Muscle of arm (tissue), 12 donors: ENCODE results near the gene ACYP2. TPM values are rescaled to one million over a fixed set of nuclear protein-coding genes. Genes with fewer than 3 reads are reported as not detected.
"Not testable (repeated sequence)": the region's sequence is repeated elsewhere in the genome, so short reads cannot be mapped to it uniquely, and the experiment has no call there.

ENCODE experiments used
- DNase-seq: peaks from one replicate; pipeline ENCODE4 v3.0.0-alpha.2; 2013
- polyA plus RNA-seq, 12 donors: library from polyadenylated mRNA; unstranded; fragments of 120-200 nt; gene quantifications; one replicate each; pipeline ENCODE4 v1.2.1, GENCODE V29; 2013; ENCODE audit not compliant: insufficient read length in 12 of 12

The ACYP2 gene
- polyA plus RNA-seq, 12 donors = 15.1 to 39.4 (median 29.1) TPM; not detected in 1

- DNase-seq = not testable (repeated sequence)
Observed at GRCh38 chr2:54096141-54096540, 19.3 kb upstream of the ACYP2 start.

DNA sequence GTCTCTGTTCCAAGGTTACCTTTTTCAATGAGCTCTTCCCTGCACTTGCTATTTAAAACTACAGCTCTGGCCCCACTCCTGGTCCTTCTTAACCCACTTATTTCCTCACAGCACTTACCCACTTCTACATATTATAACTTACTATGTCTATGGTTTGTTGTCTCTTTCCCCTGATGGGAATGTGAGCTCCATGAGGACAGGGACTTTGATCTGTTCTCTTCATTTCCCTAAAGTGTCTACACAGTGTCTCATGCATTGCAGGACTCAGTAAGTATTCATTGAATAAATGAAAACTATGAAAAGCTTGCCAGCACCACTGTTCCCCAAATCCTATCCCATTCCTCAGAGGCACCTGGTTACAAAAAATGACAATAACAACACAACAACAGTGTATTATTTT, 18.3 kb upstream of the ACYP2 start:
- no peak for DNase-seq

DNA sequence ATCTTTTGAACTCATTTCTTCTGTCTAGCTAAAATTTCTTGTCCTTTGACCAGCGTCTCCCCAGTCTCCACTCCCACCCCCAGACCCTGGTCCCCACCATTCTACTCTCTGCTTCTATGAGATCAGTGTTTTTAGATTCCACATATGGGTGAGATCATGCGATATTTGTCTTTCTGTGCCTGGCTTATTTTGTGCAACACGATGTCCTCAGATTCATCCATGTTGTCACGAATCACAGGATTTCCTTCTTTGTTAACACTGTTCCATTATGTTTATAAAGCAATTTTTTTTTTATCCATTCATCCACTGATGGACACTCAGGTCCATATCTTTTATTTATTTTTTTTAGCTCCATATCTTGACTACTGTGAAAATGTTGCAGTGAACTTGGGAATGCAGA, 16.0 kb upstream of the ACYP2 start:
- no peak for DNase-seq

DNA sequence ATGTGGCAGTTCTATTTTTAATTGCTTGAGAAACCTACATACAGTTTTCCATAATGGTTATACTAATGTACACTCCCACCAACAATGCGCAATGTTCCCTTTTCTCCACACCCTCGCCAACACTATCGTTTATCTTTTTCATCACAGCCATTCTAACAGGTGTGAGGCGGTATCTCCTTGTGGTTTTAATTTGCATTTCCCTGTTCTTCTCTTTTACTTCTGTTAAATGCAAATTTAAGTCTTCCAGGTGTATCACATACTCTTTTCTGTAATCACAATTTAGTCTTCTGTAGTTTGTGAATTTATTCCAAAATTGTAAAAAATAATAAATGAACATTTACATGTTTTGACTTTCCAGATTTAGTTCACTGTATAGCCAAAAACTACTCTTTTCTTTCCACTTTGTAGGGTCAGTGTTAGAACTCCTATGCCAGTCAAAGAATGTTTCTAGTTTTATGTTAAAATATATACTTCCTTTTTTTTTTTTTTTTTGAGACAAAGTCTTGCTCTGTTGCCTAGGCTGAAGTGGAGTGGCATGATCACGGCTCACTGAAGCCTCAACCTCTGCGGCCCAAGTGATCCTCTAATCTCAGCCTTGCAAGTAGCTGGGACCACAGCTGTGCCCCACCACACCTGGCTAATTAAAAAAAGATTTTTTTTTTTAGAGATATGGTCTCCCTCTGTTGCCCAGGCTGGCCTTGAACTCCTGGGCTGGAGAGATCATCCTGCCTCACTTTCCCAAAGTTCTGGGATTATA, 15.4 kb upstream of the ACYP2 start:
- no peak for DNase-seq

DNA sequence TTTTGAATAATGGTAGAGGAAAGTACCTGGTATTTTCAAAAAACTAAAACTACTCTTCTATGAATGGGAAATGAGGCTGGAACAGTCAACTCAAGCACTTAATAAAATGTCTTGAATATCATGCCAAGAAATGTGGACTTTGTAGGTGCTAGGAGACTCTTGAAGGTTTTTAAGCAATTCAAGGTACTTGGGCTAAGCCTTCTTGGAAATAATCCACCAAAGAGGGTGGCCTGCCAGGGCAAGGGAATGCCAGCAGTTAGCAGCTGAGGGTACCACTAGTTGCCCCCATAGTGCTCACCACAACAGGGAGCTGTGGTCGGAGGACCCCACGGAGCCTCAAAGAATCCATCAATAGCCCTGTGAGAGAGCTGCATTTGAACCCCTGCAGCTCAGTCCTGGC, 14.6 kb upstream of the ACYP2 start:
- DNase-seq = no peak

DNA sequence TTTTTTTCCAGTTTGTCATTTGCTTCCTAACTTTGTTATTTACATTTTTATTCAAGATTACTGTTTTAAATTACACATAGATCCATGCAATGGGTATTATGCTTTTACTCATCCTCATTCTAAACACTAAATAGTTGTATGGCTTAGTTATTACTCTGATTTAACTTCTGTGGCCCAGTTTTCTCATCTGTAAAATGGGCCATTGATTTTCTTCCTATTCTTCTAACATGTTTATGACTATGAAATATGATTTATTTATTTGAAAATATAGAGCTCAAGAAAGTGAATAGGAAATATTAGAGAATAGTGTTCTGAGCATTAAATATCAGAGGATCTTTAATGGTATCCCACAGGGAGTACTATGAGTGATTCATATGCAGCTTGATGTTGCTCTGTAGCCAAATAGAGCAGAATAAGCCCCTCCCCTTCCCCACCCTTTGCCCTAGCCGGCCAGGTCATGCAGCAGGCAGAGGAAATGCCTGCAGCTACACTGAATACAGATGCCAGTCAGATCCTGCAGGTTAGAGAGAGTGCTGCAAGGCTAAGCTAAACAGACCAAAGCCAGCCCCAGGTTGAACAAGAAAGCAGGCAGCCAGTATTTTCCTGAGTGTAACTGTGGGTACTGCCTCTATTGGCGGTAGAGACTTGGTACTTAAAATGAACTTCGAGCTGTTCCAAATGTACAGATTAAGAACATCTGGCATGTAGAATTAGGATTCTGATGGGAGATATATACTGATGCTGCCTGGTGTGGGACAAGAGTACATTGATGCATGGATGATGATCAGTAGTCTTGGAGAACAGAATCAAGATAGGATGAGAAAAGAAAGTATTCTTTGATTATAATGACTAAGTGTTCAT, 11.7 kb upstream of the ACYP2 start:
- no peak for DNase-seq

DNA sequence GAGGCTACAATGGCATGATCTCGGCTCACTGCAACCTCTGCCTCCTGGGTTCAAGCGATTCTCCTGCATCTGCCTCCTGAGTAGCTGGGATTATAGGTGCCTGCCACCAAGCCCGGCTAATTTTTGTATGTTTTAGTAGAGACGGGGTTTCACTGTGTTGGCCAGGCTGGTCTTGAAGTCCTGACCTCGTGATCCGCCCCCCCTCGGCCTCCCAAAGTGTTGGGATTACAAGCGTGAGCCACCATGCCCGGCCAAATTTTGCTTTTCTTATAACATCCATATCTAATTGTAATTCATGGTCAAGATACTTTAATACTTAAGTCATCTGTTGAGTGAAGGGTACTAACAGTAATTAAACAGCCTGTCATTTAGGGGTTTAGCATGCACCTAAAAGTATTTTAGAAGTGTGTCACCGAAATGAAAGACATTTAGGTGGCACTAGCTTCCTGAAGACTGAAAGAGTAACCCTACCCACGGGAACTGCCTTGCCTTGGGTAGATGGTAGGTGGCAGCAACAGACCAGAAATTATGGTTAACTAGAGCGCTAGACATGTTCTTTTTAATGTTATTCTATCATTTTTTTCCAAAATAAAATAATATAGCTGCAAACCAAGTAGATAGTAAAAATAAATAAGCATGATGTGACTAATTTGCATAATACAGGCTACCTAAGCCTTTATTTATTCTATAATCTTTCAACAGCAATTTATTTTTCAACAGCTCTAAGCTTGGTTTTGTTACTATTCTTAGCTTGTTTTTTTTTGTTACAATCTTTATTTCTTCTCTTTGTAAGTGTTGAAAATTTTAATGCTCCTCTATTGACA, 8.6 kb upstream of the ACYP2 start:
- DNase-seq = no peak

DNA sequence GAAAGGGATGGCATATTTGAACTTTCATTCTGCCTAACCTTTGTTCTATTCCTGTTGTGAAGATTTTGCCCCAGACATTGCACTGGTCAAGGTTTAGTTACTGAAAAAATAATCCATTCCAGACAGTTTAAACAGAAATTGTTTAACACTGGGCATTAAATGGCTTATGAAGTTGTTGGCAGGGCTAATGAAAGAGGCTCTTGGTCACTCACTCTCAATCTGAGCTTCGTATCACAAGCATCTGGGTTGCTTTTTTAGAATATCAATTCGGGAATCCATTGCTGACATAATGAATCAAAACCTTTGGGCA, 8.0 kb upstream of the ACYP2 start:
- no peak for DNase-seq

GRCh38 chr2:54107903-54108615, 7.4 kb upstream of the ACYP2 start:
- no peak for DNase-seq

- no peak for DNase-seq
Observed at GRCh38 chr2:54109848-54110247, 5.6 kb upstream of the ACYP2 start.

DNA sequence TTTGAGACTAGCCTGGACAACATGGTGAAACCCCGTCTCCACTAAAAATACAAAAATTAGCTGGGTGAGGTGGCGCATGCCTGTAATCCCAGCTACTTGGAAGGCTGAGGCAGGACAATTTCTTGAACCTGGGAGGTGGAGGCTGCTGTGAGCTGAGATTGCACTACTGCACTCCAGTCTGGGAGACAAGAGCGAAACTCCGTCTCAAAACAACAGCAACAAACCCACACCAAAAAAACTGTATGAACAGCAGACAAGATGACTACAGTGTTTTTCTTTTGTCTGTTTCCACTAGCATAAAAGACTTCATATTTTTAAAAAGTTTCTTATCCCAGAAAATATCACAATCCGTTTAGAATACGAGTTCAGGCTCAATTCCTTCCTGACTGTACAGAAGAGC, 936 bp upstream of the ACYP2 start:
- DNase-seq = not testable (repeated sequence)

DNA sequence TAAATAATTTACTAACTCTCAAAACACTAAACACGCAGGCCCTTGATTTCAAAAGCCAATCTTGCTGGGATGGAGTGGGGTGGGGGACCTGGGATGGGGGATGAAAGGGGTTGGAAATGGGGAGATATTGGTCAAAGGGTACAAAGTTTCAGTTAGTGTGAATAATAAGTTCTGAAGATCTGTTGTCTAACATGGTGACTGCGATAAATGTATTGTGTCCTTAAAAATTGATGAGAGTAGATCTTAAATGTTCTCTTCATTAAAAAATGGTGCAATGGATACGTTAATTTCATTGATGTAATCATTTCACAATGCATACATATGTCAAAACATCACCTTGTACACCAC, 505 bp upstream of the ACYP2 start:
- DNase-seq = no peak

DNA sequence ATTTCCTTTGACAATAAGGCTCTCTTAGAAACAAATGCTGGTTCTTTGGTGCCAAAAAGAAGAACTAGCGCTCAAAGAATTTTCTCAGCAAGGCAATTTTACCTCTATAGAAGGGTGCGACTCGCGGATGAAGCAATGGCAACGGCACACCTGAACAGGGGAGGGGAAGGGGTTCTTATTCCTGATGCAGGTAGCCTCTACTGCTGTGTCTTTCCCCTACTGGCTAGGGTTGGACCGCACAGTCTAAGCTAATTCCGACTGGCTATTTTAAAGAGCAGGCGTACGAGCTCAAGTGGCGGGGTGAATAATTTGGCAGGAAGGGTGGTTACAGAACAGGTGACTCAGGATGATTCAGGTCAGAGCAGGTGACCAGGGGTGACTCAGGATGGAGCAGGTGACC, 1.2 kb downstream of the ACYP2 start:
- DNase-seq = not testable (repeated sequence)

- no peak for DNase-seq
Observed at GRCh38 chr2:54120950-54121349, 5.5 kb downstream of the ACYP2 start.

DNA sequence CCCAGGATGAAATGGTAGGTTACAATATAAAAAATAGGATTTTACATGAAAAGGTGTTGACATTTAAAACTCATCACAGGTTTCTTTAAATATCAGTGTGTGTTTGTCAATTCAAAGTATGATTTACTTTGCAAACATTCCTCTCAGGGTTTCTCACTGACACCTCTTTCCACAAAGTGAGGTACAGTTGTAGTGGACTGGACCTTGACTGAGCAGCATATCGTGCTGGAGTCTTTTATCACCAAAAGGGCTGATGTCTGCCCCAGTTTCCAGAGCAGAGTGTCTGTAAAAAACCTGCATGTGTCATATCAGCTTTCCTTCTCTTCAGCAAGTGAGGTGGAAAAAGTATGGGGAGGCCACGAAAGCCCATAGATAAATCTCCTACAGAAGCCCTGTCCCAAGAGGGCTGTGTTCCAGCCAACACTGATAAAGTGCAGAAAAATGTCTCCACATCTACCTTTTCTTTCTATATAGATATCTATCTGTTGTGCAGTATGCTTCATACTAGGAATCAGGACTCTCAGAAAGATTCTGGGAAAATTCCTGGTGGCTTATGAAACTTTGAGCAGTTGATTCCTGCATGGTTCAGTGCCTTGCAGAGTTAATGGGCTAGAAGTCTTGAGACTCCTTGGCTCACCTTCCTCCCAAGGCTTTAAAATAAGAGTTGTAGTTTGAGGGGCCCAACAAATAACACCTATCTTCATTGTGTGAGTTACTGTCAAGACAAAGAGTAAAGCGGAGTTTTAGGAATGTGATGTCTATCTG, 6.9 kb downstream of the ACYP2 start:
- DNase-seq = no peak

DNA sequence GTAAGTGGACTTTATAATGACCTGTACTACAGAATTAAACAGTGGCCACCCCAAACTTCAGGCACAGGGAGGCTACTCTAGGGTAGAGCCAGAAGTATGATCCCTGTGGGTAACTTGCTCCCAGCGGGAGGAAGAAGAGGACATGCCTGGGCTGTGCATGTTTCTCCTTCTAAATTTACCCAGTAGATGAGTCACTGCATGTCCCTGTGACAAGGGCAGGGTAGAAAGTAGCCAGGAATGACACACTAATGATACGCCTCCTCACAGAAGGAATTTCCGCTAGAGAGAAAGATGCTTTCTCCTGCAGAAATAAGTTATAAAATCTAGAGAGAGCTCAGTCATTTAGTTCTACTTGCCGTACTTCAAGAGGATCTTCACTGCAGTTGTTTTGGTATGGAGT, 7.5 kb downstream of the ACYP2 start:
- DNase-seq = no peak

DNA sequence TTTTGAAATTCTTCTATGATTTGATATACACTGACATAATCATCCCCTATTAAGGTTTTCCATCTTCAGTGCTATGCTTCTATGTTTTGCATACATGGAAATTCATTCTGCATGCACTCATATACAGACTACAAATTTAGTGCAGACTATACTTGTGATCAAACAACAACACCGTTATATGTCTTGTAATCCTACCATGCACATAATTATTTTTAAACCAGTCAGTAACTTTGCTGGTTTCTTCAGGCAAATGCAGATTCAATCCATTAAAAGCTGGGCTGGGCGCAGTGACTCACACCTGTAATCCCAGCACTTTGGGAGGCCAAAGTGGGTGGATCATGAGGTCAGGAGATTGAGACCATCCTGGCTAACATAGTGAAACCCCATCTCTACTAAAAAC, 11.8 kb downstream of the ACYP2 start:
- DNase-seq = not testable (repeated sequence)

- no peak for DNase-seq
Observed at GRCh38 chr2:54133056-54133455, 17.6 kb downstream of the ACYP2 start.

- DNase-seq = no peak
Observed at GRCh38 chr2:54139210-54139609, 23.8 kb downstream of the ACYP2 start.

DNA sequence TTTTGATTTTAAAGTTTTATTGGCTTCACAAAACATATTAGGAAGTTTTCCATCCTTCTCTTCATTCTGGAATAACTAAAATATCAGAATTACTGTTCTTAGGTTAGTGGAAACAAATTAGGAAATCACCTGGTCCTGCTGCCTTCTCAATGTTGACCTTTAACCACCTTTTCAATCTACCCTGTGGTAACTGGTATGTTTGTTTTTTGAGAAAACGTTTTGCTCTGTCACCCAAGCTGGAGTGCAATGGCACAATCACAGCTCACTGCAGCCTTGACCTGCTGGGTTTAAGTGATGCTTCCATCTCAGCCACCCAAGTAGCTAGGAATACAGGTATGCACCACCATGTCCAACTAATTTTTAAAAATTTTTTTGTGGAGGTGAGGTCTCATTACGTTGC, 28.4 kb downstream of the ACYP2 start:
- DNase-seq = no peak

- no peak for DNase-seq
Observed at GRCh38 chr2:54148391-54148790, 33.0 kb downstream of the ACYP2 start.
